Panc1 (cell line): ENCODE data around the gene SIX3. TPM values are rescaled to one million over a fixed set of nuclear protein-coding genes. Genes with fewer than 3 reads are reported as not detected.
A peak's percentile ranks its signal among the peaks of the same experiment; 100 is the strongest.

Source experiments
- ATAC-seq: fragments of 200-7000 bp; cut with Tn5 transposase; 2 replicates; pipeline ENCODE4 v1.9.1; 2020; ENCODE audit warnings: mild to moderate bottlenecking, moderate library complexity
- BruUV-seq: library from RNA; stranded (reverse); fragments of 400-500 nt; replicated peaks from 2 replicates; lab custom pipeline; 2021; lab: Mats Ljungman, UMichigan
- CTCF ChIA-PET: fragments of 300-600 bp; sonication (Branson Sonifier 250); formaldehyde crosslinking; loops from one replicate; lab custom pipeline; 2022; ENCODE audit warnings: antibody characterized with exemption; lab: Charles Lee
- POLR2A ChIA-PET: fragments of 300-600 bp; sonication (Branson Sonifier 250); formaldehyde crosslinking; loops from one replicate; lab custom pipeline; 2022; ENCODE audit warnings: antibody characterized with exemption; lab: Charles Lee
- DNase-seq: peaks from one replicate; pipeline ENCODE4 v3.0.0-alpha.2; 2010; ENCODE audit warnings: low read depth, low spot score
- H3K27ac ChIP-seq: 2 replicates; pipeline ENCODE4 v1.5.1; 2011; ENCODE audit warnings: mild to moderate bottlenecking, low read length, inconsistent platforms
- H3K27me3 ChIP-seq: fragments of 200-500 bp; sonication (Bioruptor generic); 2 replicates; pipeline ENCODE4 v1.6.0; 2014; ENCODE audit warnings: low read length, inconsistent platforms; ENCODE audit not compliant: control insufficient read depth, insufficient read depth
- H3K36me3 ChIP-seq: fragments of 200-500 bp; sonication (Bioruptor generic); 2 replicates; pipeline ENCODE4 v1.5.1; 2014; ENCODE audit warnings: inconsistent platforms, mild to moderate bottlenecking, low read length, moderate library complexity; ENCODE audit not compliant: control insufficient read depth, insufficient read depth
- H3K4me1 ChIP-seq: 2 replicates; pipeline ENCODE4 v1.5.1; 2011; ENCODE audit warnings: inconsistent platforms, mild to moderate bottlenecking, low read length, moderate library complexity; ENCODE audit not compliant: control insufficient read depth, insufficient read depth
- H3K4me3 ChIP-seq, 2 experiments: 2 replicates each; pipeline ENCODE4 v1.5.1; 2011 to 2012; ENCODE audit warnings: low read depth in 2 of 2, low read length in 2 of 2, mild to moderate bottlenecking in 2 of 2, inconsistent platforms in 1 of 2, moderate library complexity in 1 of 2
- H3K9me3 ChIP-seq: fragments of 200-500 bp; sonication (Bioruptor generic); 2 replicates; pipeline ENCODE4 v1.5.1; 2014; ENCODE audit warnings: low read depth, mild to moderate bottlenecking, inconsistent platforms, low read length, moderate library complexity; ENCODE audit not compliant: control insufficient read depth, insufficient read depth
- POLR2AphosphoS5 ChIP-seq: IDR thresholded peaks from 2 replicates; pipeline ENCODE4 v1.6.1; 2012; ENCODE audit warnings: mild to moderate bottlenecking, low read depth, low read length, moderate library complexity
- SIN3A ChIP-seq: IDR thresholded peaks from 2 replicates; pipeline ENCODE4 v1.6.1; 2012; ENCODE audit warnings: low read depth, mild to moderate bottlenecking, low read length, moderate library complexity, borderline replicate concordance; ENCODE audit not compliant: insufficient read depth
- TCF7L2 ChIP-seq: IDR thresholded peaks from 2 replicates; pipeline ENCODE4 v1.6.1; 2011; ENCODE audit warnings: mild to moderate bottlenecking, low read depth, low read length, inconsistent platforms
- in situ Hi-C: cut with HindIII; loops from 2 replicates; pipeline ENCODE4 v1.10.0; 2016; ENCODE audit warnings: low sequenced_read_pairs, low pct_unique_long_range_greater_than_20kb
- intact Hi-C: fragments of 100-400 bp; cut with micrococcal nuclease; formaldehyde crosslinking; loops from one replicate; pipeline ENCODE4 v1.10.0; 2022; ENCODE audit not compliant: unreplicated experiment
- total RNA-seq: library from RNA; stranded (reverse); gene quantifications from one replicate; pipeline ENCODE4 v1.2.1, GENCODE V29; 2021; ENCODE audit not compliant: unreplicated experiment
- TF ChIP-seq, protein P1 (sequence below), 2 experiments: IDR thresholded peaks; 2 replicates each; pipeline ENCODE4 v1.6.1; 2011 to 2012; ENCODE audit warnings: low read depth in 2 of 2, control low read depth in 1 of 2, low read length in 1 of 2, mild to moderate bottlenecking in 1 of 2, moderate library complexity in 1 of 2; ENCODE audit not compliant: insufficient read depth in 1 of 2
- TF ChIP-seq, protein P2 (sequence below): fragments of 450-650 bp; IDR thresholded peaks from 2 replicates; pipeline ENCODE4 v1.5.1; 2017; ENCODE audit warnings: mild to moderate bottlenecking

SIX3 gene
- total RNA-seq, 1 experiment from 2014 or later, result 0.21 TPM

DNA sequence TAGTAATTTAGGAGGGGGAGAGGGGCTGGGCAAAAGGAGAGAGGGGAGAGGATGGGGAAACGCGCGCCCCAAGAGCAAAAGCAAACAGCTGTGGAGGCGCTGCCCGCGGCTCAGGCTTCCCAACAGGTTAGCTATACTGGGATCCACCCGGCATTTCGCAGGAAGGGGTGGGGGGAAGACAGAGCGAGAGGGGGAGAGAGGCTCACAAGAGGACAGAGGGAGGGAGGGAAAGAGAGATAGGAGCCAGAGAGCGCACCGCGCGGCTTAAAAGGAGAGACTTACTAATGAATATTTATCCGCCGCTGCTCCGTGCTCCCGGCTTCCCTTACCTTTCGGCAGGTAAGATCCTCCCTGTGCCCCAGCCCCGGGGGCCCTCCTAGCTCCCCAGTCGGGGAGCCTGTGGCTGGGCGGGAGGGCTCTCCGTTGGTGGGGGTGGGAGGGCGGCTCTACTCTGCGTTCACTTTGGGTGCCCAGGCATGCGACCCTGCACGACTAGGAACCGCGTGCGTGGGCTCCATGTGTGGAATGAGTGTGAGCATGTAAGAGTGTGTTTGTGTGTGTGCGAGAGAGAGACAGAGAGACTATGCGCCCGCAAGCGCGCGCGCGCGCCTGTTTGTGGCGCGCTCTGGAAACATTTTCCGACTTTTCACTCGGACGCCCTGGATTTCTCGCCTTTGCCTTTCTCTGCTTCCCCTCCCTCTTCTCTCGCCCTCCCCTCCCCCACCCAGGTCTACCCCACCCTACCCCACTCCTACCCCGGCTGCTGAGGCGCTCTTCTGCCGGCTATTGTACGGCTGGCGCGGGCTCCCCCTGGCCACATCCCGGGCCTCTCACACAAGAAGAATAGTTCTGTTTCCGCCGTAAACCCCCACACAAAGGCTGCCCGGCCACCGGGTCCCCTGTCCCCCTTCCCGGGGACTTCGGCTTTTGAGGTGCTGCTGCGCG, 7.2 kb upstream of the SIX3 start:
- intact Hi-C loops, result no loop called here
- peak overlapping the region; percentile 41 to 54 for H3K4me3 ChIP-seq
- no TSS peak for BruUV-seq

DNA sequence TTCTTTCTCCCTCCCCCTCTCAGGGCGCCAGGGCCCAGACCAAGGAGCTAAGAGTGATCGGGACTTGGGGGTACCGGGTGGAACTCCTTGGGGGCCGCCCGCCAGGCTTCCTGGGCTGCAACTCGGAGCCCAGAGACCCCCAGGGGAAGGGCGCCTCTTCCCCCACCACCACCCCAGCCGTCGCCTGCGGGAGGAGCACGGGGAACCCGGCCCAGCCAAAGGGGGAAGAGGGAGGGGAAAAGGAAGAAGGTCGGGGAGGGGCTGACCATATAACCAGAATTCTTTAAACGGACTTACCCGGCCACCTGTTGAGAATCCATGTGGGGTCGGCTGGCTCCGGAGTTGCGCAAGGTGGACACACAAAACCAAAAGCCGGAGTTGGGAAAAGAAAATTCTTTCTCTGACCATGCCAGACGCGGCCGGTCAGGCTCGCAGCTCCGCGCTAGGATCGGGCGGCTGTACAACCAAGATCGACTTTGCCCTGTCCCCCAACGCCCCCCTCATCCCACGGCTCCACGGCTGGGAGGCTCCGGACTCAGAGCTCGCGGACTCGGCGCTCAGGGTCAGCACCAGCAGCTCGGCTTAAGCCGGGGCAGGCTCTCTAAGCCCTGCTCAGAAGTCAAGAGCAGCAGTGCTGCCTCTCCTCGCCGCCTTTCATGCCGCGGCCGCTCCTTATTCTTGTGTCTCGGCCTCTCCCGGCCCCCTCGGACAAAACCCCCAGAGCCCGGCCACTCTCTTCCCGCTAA, 6.3 kb upstream of the SIX3 start:
- peak overlapping the region; percentile 41 to 54 for H3K4me3 ChIP-seq
- CTCF ChIA-PET, result no interaction called here
- no peaks in the 10 kb centered on the region; the same call in 1 of the 2 replicates for H3K36me3 ChIP-seq
- in situ Hi-C loops (no loop called here), intact Hi-C loops (no loop called here)
- no TSS peak for BruUV-seq
- POLR2A ChIA-PET, result no interaction called here
- H3K27me3 ChIP-seq, result peaks cover 2% of the 10 kb centered on the region; the same call in 1 of the 2 replicates
- TF ChIP-seq TCF7L2 (no peak), POLR2AphosphoS5 (no peak), SIN3A (no peak)
- TF ChIP-seq, protein P1, sequence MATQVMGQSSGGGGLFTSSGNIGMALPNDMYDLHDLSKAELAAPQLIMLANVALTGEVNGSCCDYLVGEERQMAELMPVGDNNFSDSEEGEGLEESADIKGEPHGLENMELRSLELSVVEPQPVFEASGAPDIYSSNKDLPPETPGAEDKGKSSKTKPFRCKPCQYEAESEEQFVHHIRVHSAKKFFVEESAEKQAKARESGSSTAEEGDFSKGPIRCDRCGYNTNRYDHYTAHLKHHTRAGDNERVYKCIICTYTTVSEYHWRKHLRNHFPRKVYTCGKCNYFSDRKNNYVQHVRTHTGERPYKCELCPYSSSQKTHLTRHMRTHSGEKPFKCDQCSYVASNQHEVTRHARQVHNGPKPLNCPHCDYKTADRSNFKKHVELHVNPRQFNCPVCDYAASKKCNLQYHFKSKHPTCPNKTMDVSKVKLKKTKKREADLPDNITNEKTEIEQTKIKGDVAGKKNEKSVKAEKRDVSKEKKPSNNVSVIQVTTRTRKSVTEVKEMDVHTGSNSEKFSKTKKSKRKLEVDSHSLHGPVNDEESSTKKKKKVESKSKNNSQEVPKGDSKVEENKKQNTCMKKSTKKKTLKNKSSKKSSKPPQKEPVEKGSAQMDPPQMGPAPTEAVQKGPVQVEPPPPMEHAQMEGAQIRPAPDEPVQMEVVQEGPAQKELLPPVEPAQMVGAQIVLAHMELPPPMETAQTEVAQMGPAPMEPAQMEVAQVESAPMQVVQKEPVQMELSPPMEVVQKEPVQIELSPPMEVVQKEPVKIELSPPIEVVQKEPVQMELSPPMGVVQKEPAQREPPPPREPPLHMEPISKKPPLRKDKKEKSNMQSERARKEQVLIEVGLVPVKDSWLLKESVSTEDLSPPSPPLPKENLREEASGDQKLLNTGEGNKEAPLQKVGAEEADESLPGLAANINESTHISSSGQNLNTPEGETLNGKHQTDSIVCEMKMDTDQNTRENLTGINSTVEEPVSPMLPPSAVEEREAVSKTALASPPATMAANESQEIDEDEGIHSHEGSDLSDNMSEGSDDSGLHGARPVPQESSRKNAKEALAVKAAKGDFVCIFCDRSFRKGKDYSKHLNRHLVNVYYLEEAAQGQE (IDR thresholded peaks at IDR 0.05; ENCODE audit: insufficient read depth in 1 of 2, low read depth in 2 of 2, low read length in 1 of 2), result no peak
- TF ChIP-seq, protein P2, sequence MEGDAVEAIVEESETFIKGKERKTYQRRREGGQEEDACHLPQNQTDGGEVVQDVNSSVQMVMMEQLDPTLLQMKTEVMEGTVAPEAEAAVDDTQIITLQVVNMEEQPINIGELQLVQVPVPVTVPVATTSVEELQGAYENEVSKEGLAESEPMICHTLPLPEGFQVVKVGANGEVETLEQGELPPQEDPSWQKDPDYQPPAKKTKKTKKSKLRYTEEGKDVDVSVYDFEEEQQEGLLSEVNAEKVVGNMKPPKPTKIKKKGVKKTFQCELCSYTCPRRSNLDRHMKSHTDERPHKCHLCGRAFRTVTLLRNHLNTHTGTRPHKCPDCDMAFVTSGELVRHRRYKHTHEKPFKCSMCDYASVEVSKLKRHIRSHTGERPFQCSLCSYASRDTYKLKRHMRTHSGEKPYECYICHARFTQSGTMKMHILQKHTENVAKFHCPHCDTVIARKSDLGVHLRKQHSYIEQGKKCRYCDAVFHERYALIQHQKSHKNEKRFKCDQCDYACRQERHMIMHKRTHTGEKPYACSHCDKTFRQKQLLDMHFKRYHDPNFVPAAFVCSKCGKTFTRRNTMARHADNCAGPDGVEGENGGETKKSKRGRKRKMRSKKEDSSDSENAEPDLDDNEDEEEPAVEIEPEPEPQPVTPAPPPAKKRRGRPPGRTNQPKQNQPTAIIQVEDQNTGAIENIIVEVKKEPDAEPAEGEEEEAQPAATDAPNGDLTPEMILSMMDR, result no peak
- ATAC-seq, result peak; percentile 40
- H3K4me1 ChIP-seq, result 0 out of 2 replicates have a peak, but pooled peaks cover 5% of the 10 kb centered on the region
- no peak overlapping the region for H3K27ac ChIP-seq
- H3K9me3 ChIP-seq, result no peaks in the 10 kb centered on the region
- DNase-seq, result no peak

More for the DNA sequence above, 7.2 kb upstream of the SIX3 start:
- H3K27ac ChIP-seq, result no peak overlapping the region
- no peaks in the 10 kb centered on the region; the same call in 1 of the 2 replicates for H3K36me3 ChIP-seq
- in situ Hi-C loops, result no loop called here
- ATAC-seq, result no peak
- ChIA-PET POLR2A (no interaction called here), CTCF (no interaction called here)
- 0 out of 2 replicates have a peak, but pooled peaks cover 5% of the 10 kb centered on the region for H3K4me1 ChIP-seq
- no peak for DNase-seq
- TF ChIP-seq SIN3A (no peak), POLR2AphosphoS5 (no peak), TCF7L2 (no peak)
- TF ChIP-seq, protein P1 (IDR thresholded peaks at IDR 0.05; ENCODE audit: insufficient read depth in 1 of 2, low read depth in 2 of 2, low read length in 1 of 2), result no peak
- TF ChIP-seq, protein P2, result no peak
- H3K9me3 ChIP-seq, result no peaks in the 10 kb centered on the region
- peaks cover 2% of the 10 kb centered on the region; the same call in 1 of the 2 replicates for H3K27me3 ChIP-seq
